Fibroblast of pulmonary artery (primary cell): Measurements from ENCODE around the gene MAB21L1.
A peak's percentile ranks its signal among the peaks of the same experiment; 100 is the strongest.

ENCODE experiments used
- DNase-seq: peaks from one replicate; pipeline ENCODE4 v3.0.0-alpha.2; 2010; ENCODE audit warnings: low read depth
- H3K4me3 ChIP-seq: replicated peaks from 2 replicates; pipeline ENCODE4 v1.5.1; 2011; ENCODE audit warnings: low read depth, mild to moderate bottlenecking, control low read depth, low read length, moderate library complexity
- CTCF ChIP-seq: IDR thresholded peaks from 2 replicates; pipeline ENCODE4 v1.5.1; 2011; ENCODE audit warnings: mild to moderate bottlenecking, control low read depth, low read length, inconsistent platforms; ENCODE audit errors: missing control alignments

The MAB21L1 gene

DNA sequence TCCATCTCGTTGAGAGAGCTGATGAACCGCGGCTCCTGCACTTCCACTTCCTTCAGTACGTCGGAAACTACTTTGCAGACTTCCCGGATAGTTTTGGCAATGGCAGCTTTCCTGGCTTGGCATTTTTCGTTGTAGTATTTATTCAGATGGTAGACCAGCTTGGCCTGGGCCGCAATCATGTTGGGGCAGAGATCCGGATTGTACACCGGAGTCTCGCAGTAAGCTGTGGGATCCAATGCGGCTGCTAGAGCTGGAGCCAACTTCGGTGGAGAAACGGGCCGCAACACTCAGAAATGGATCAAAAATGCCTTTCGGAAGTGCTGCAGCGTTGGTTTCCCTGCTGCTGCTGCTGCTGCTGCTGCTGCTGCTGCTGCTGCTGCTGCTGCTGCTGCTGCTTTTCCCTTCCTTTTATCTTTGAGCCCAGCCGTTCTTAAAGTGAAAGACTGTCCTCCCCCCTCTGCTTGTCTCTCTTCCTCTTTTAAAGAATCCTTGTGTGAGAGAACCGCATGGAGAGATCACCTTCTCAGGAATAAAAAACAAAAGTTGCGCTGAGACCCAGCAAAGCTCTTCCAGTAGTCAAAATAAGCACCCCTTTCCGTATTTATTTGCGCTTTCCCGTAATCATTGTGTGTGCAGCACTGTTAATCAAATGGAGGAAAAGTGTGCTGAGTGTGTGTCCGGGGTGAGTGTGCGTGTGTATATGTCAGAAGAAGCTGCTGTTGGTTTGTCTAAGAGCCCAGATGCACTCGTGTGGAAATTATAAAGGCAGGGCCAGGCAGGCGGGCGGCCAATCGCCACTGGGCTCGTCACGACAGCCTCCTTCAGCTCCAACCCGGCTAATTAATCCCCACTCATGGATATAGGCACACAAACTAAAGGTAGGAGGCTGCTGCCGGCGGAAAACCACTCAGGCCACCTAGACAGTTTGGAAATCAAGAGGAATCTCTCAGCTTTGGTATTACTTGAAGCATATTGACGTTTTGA, at the start of gene MAB21L1:
TSS of gene MAB21L1 (minus strand) at position 730 of the 984 bp plus-strand sequence. CDS start at position 179, 551 bp downstream.
- DNase-seq, result peak; percentile 21
- H3K4me3 ChIP-seq, result peak within 1 kb of the TSS; percentile 50
- no peak for TF ChIP-seq CTCF

DNA sequence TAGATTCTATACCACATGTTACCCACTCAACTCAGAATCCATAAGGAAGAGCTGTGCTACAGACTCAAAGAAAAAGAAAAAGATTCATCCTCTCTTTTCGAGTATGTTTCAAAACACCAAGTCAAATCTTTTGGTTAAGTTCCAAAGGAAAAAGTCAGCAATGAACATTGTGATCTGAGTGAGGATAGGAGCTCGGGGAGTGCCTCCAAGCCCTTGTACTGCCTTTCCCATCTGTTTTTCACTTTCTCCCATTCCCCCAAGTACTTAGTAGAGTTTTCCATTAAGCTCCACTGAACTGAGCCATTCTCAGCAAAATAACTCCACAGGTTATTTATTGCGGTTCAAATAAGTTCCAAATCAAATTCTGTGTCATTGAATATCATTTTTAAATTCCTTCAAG, 47.7 kb upstream of the MAB21L1 start:
- no peak overlapping the region for H3K4me3 ChIP-seq
- TF ChIP-seq CTCF, result no peak
- no peak for DNase-seq

DNA sequence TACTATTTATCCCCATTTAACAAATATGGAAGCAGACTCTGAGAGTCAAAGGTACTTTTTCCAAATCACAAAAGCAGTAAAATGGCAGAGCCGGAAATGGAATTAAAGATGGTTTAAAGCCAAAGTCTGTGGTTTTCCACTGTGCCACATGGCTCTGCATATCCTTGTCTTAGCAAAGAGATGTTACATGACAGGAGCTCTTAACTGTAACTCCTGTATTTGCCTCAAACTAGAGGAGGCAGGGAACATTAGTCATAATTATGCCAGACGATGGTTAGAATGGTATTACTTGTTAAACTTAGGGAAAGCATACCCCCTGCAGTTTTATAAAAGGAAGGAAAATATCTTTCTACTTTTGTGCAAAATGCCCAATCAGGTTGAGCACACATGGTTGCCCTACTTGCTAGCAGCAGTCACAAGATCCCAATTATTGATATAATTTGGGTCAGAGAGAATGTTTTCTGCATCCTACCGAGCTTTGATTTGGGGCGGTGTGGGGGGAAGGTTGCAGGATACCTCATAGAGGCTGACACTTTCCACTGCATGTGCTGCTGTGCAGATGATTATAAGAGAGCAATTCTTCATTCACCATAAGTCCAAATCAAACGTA, 42.0 kb upstream of the MAB21L1 start:
- no peak for DNase-seq
- no peak overlapping the region for H3K4me3 ChIP-seq
- no peak for TF ChIP-seq CTCF

DNA sequence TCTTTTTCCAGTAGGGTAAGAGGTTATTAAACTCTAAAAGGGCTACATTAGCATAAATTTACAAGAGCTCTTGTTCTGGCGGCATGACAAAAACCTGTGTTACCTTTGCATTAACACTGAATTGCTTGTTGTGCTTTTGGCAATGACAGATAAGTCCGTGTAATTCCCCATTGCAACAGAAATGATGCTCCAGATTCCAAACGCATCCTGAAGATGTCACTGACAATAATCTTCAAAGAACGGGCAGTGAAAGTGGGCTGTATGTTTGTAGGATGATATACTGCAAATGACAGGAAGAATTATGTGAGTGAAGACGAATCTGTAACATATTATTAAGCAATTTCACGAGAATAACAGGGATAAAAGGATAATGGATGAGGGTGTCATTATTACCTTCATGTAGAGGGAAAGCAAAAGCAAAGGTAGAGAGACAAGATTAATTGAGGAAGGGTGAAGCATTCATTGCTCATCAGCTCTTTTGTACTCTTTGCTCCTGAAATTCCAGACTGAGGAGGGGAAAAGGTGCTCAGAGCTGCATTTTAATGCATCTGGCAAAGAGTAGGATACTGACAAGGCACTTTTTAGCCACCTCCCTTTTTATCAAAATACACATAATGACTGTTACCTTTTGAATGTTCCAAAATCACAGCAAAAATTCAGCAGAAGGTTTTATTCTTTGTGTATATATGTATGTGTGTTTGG, 38.5 kb upstream of the MAB21L1 start:
- no peak for DNase-seq
- no peak overlapping the region for H3K4me3 ChIP-seq
- no peak for TF ChIP-seq CTCF

DNA sequence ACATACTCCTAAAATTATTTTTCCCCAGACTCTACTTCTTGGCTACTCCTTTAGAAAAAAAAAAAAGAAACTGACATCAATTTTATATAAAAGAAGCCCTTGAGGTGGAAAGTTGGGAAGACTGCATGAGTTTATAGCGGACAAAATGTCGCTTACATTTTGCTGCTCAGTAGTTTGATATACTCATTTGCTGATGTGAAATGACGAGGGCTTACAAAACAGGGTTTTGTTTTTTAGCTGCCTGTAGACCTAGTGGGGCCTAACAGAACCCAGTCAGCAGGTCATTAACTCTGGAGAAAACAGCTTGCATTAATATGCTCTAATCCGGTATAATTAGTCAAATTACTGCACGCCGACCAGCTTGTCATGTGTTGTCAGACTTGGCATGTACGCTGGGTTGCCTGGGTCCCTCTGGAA, 37.6 kb upstream of the MAB21L1 start:
- DNase-seq, result no peak
- TF ChIP-seq CTCF, result no peak
- no peak overlapping the region for H3K4me3 ChIP-seq

DNA sequence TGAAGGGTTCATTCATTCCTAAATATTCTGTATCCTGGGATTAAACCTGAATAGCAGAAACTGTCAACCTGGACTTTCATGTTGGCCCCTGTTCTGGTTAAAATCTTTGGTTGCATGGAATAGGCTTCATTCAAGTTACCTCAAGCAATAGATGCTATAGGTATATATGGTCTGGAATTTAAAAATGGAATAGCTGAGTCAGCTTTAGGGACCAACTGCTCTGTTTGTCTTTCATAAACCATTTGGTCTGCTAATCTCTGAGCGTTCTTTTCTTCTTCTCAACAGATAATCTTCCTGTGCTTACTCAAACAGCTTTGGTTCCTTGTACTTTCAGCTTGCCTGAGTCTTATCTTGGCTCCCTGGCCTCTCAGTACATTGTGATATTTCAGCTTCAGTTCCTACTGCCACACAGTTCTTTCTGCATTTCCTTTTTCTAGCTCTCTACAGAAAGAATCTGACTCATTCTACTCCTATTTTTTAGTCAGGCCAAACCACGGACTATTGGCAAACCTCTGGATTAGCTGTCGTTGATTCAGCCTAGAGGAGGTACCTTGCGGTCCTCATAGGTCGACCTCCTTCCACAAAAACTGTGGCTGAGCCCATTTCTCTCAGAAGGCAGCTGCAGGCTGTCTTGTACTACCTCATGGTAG, 35.9 kb upstream of the MAB21L1 start:
- H3K4me3 ChIP-seq, result no peak overlapping the region
- TF ChIP-seq CTCF, result no peak
- peak; percentile 95 for DNase-seq
